Adrenal gland (tissue), 12 donors: ENCODE measurements around the gene CRISPLD2. TPM values are rescaled to one million over a fixed set of nuclear protein-coding genes. Genes with fewer than 3 reads are reported as not detected.

Experiments used
- DNase-seq, 7 donors: peaks; one replicate each; pipeline ENCODE4 v3.0.0-alpha.2; 2019 to 2020
- H3K27ac ChIP-seq, 5 donors: fragments of 200-600 bp; sonication (generic) in 4 of 5; 1 replicate in 3 of 5; 2 replicates in 2 of 5; pipeline versions ENCODE4 v1.5.1 to v1.8.0; 2016 to 2020; ENCODE audit warnings: mild to moderate bottlenecking in 1 of 5
- H3K27me3 ChIP-seq: fragments of 200-600 bp; 2 replicates; pipeline ENCODE4 v1.8.0; 2021
- H3K36me3 ChIP-seq, 2 donors: fragments of 200-600 bp; replicated peaks in 1 of 2; 1 replicate in 1 of 2; 2 replicates in 1 of 2; pipeline versions ENCODE4 v1.5.1 to v1.8.0; 2018 to 2022
- H3K4me1 ChIP-seq, 2 donors: fragments of 200-600 bp; replicated peaks in 1 of 2; 1 replicate in 1 of 2; 2 replicates in 1 of 2; pipeline versions ENCODE4 v1.5.1 to v1.8.0; 2018 to 2021
- H3K4me3 ChIP-seq, 4 donors: fragments of 200-600 bp; sonication (generic) in 3 of 4; one replicate each; pipeline ENCODE4 v1.5.1; 2016 to 2018
- H3K9me3 ChIP-seq, 3 donors: fragments of 200-600 bp; sonication (generic) in 1 of 3; replicated peaks in 1 of 3; 1 replicate in 2 of 3; 2 replicates in 1 of 3; pipeline versions ENCODE4 v1.5.1 to v1.8.0; 2016 to 2021
- CTCF ChIP-seq, 6 experiments: fragments of 450-650 bp in 4 of 6; fragments of 200-600 bp in 2 of 6; sonication (generic) in 1 of 6; IDR thresholded peaks; 1 replicate in 5 of 6; 2 replicates in 1 of 6; pipeline versions ENCODE4 v1.5.1 to v1.8.0; 2016 to 2021; ENCODE audit warnings: antibody characterized with exemption in 6 of 6, mild to moderate bottlenecking in 2 of 6, moderate library complexity in 1 of 6
- POLR2A ChIP-seq, 2 donors: fragments of 450-650 bp; IDR thresholded peaks; one replicate each; pipeline ENCODE4 v1.6.1; 2017; ENCODE audit warnings: antibody characterized with exemption in 2 of 2, mild to moderate bottlenecking in 2 of 2, moderate library complexity in 1 of 2
- WGBS, 4 donors: extraction: QIAGEN DNeasy Blood & Tissue Kit in 2 of 4; methylation state at CpG; one replicate each; pipeline versions ENCODE4 v1.1.5 to v1.1.7; 2013 to 2017; 5-methylcytosine and 5-hydroxymethylcytosine counted together
- intact Hi-C, 2 donors: fragments of 100-400 bp; cut with DNase I; formaldehyde crosslinking; loops; one replicate each; pipeline versions ENCODE4 v1.14.1 to v1.15.0; 2022 to 2023
- polyA plus RNA-seq, 3 donors: library from polyadenylated mRNA; stranded (reverse); fragments of 200-250 nt in 2 of 3; fragments of 350-450 nt in 1 of 3; fragmentation: Illumina TruSeq in 1 of 3; extraction: RNeasy Lipid Tissue Mini Kit (QIAGEN cat#74804) in 1 of 3; gene quantifications; one replicate each; pipeline ENCODE4 v1.2.3, GENCODE V29; 2013 to 2014
- total RNA-seq, 9 donors: library from RNA; depleted of rRNA in 4 of 9; stranded (reverse); fragments of >200 nt in 4 of 9; fragments of 120-200 nt in 1 of 9; fragmentation: NEBNext Ultra II Directional in 1 of 9; extraction: Animal tissue kit (Norgen Biotek cat#: 25700) in 1 of 9; gene quantifications; one replicate each; pipeline versions ENCODE4 v1.1.0 to v1.2.4, GENCODE V29; 2013 to 2023
- donor health status: healthy with polysubstance abuse.
- donor health status: Bipolar disorder and iron deficiency.
- donor health status: DM: yes; HTN: yes; CAD: no.
- donor health status: DM: no; HTN: no; CAD: no.
- donor health status: DM: no; HTN: no; CAD: no.
- donor health status: DM: yes; HTN: yes; CAD: no.

Gene CRISPLD2
- total and polyA plus RNA-seq, 12 donors = 2.1 to 362 (median 57.5) TPM

GRCh38 chr16:84928679-84929420 lies 109.1 kb downstream of the CRISPLD2 start:
- WGBS, 4 donors = 14 to 28% (median 25%) methylated on average over 8 to 16 of the region's 16 CpGs
- no peaks in the 10 kb centered on the region for H3K27me3 ChIP-seq
- no peak for TF ChIP-seq POLR2A (IDR thresholded peaks at IDR 0.05)
- peak in 3 of 6 experiments; percentile 13 to 20 (median 15) for TF ChIP-seq CTCF (IDR thresholded peaks at IDR 0.05)
- DNase-seq = peak; percentile 76 to 92 (median 86)
- intact Hi-C loops = loop anchor here in 1 of 2 donors (10.0 kb wide), 1 partner anchor 174 kb away; no protein-coding TSS in a partner anchor
- no peaks in the 10 kb centered on the region for H3K36me3 ChIP-seq
- H3K4me3 ChIP-seq = no peak overlapping the region
- H3K27ac ChIP-seq = peak overlapping the region; percentile 25 to 88 (median 72)
- no peaks in the 10 kb centered on the region for H3K9me3 ChIP-seq
- H3K4me1 ChIP-seq = peaks cover 34% of the 10 kb centered on the region in 2 donors

- intact Hi-C loops = loop anchor here in 1 of 2 donors (10.0 kb wide), 1 partner anchor 175 kb away; no protein-coding TSS in a partner anchor
Observed at GRCh38 chr16:84929421-84930297, 109.9 kb downstream of the CRISPLD2 start.

GRCh38 chr16:84930298-84931106 lies 110.7 kb downstream of the CRISPLD2 start:
- Histone ChIP-seq H3K4me3 (no peak overlapping the region), H3K36me3 (no peaks in the 10 kb centered on the region), H3K9me3 (no peaks in the 10 kb centered on the region), H3K4me1 (peaks cover 38 to 42% of the 10 kb centered on the region in 2 donors), H3K27me3 (no peaks in the 10 kb centered on the region), H3K27ac (peak overlapping the region in 2 of 5 donors; percentile 72 to 88)
- no peak for TF ChIP-seq CTCF (IDR thresholded peaks at IDR 0.05)
- 64 to 92% (median 73%) methylated on average over 8 of the region's 8 CpGs for WGBS, 4 donors
- intact Hi-C loops = no loop called here
- no peak for DNase-seq

More at GRCh38 chr16:84929421-84930297, 109.9 kb downstream of the CRISPLD2 start:
- no peak for DNase-seq
- Histone ChIP-seq H3K4me3 (no peak overlapping the region), H3K27ac (peak overlapping the region in 3 of 5 donors; percentile 72 to 88 (median 82)), H3K9me3 (no peaks in the 10 kb centered on the region), H3K36me3 (no peaks in the 10 kb centered on the region), H3K4me1 (peaks cover 38 to 42% of the 10 kb centered on the region in 2 donors), H3K27me3 (no peaks in the 10 kb centered on the region)
- no peak for TF ChIP-seq CTCF (IDR thresholded peaks at IDR 0.05)
- no peak for TF ChIP-seq POLR2A (IDR thresholded peaks at IDR 0.05)
- whole genome bisulfite sequencing, 4 donors = 75 to 82% (median 80%) methylated on average over 24 to 36 of the region's 36 CpGs
